Subcutaneous abdominal adipose tissue (tissue), 5 donors: ENCODE data around the gene LMBRD1.
"Not testable (repeated sequence)": the region's sequence is repeated elsewhere in the genome, so short reads cannot be mapped to it uniquely, and the experiment has no call there.

Experiments used
- H3K27ac ChIP-seq: one replicate; pipeline ENCODE4 v1.7.0; 2013; ENCODE audit warnings: low read depth, mild to moderate bottlenecking, inconsistent platforms, low read length, moderate library complexity
- H3K27me3 ChIP-seq, 5 donors: one replicate each; pipeline ENCODE4 v1.7.0; 2013; ENCODE audit warnings: low read length in 5 of 5, inconsistent platforms in 1 of 5; ENCODE audit not compliant: control insufficient read depth in 5 of 5, insufficient read depth in 4 of 5
- H3K36me3 ChIP-seq, 5 donors: one replicate each; pipeline ENCODE4 v1.7.0; 2013; ENCODE audit warnings: low read length in 5 of 5; ENCODE audit not compliant: control insufficient read depth in 5 of 5, insufficient read depth in 5 of 5
- H3K4me1 ChIP-seq, 5 donors: one replicate each; pipeline ENCODE4 v1.7.0; 2013; ENCODE audit warnings: low read length in 5 of 5, mild to moderate bottlenecking in 3 of 5, moderate library complexity in 1 of 5; ENCODE audit not compliant: control insufficient read depth in 5 of 5, insufficient read depth in 5 of 5
- H3K4me3 ChIP-seq, 5 donors: one replicate each; pipeline ENCODE4 v1.7.0; 2013; ENCODE audit warnings: low read length in 5 of 5, low read depth in 1 of 5
- H3K9ac ChIP-seq, 5 donors: one replicate each; pipeline ENCODE4 v1.7.0; 2013; ENCODE audit warnings: low read length in 5 of 5, mild to moderate bottlenecking in 4 of 5, moderate library complexity in 3 of 5
- H3K9me3 ChIP-seq, 5 donors: one replicate each; pipeline ENCODE4 v1.7.0; 2013; ENCODE audit warnings: low read length in 5 of 5; ENCODE audit not compliant: control insufficient read depth in 5 of 5
- donor health status: healthy.
- donor health status: healthy.
- donor health status: healthy.
- donor health status: healthy.
- donor health status: healthy.

The LMBRD1 gene

GRCh38 chr6:69706724-69707123, 90.1 kb downstream of the LMBRD1 start:
- Histone ChIP-seq H3K4me1 (no peaks in the 10 kb centered on the region), H3K27me3 (no peaks in the 10 kb centered on the region), H3K36me3 (peaks cover 7 to 31% (median 11%) of the 10 kb centered on the region in 5 donors), H3K9ac (no peak overlapping the region), H3K27ac (no peak overlapping the region), H3K9me3 (no peaks in the 10 kb centered on the region), H3K4me3 (no peak overlapping the region)

GRCh38 chr6:69705954-69706353, 90.9 kb downstream of the LMBRD1 start:
- Histone ChIP-seq H3K36me3 (peaks cover 7 to 37% (median 11%) of the 10 kb centered on the region in 5 donors), H3K27me3 (no peaks in the 10 kb centered on the region), H3K4me3 (no peak overlapping the region), H3K27ac (no peak overlapping the region), H3K9ac (no peak overlapping the region), H3K9me3 (no peaks in the 10 kb centered on the region), H3K4me1 (no peaks in the 10 kb centered on the region)

GRCh38 chr6:69704916-69705315, 91.9 kb downstream of the LMBRD1 start:
- Histone ChIP-seq H3K9me3 (no peaks in the 10 kb centered on the region), H3K4me1 (no peaks in the 10 kb centered on the region), H3K36me3 (peaks cover 7 to 44% (median 11%) of the 10 kb centered on the region in 5 donors), H3K4me3 (no peak overlapping the region), H3K27ac (no peak overlapping the region), H3K9ac (no peak overlapping the region), H3K27me3 (no peaks in the 10 kb centered on the region)

- Histone ChIP-seq H3K27me3 (no peaks in the 10 kb centered on the region), H3K27ac (no peak overlapping the region), H3K4me3 (no peak overlapping the region), H3K9ac (no peak overlapping the region), H3K9me3 (no peaks in the 10 kb centered on the region), H3K4me1 (no peaks in the 10 kb centered on the region), H3K36me3 (peaks cover 8 to 54% (median 12%) of the 10 kb centered on the region in 5 donors)
Measured at GRCh38 chr6:69699655-69700054, 97.2 kb downstream of the LMBRD1 start.

- no peak overlapping the region for H3K4me3 ChIP-seq
- H3K4me1 ChIP-seq = no peaks in the 10 kb centered on the region
- H3K9me3 ChIP-seq = no peaks in the 10 kb centered on the region
- H3K27me3 ChIP-seq = no peaks in the 10 kb centered on the region
- no peak overlapping the region for H3K27ac ChIP-seq
- H3K36me3 ChIP-seq = peaks cover 8 to 44% (median 12%) of the 10 kb centered on the region in 5 donors
- no peak overlapping the region for H3K9ac ChIP-seq
Measured at GRCh38 chr6:69696273-69696672, 100.5 kb downstream of the LMBRD1 start.

- H3K4me3 ChIP-seq = no peak overlapping the region
- no peaks in the 10 kb centered on the region for H3K27me3 ChIP-seq
- H3K36me3 ChIP-seq = peaks cover 8 to 28% (median 9%) of the 10 kb centered on the region in 5 donors
- no peak overlapping the region for H3K27ac ChIP-seq
- no peak overlapping the region for H3K9ac ChIP-seq
- H3K9me3 ChIP-seq = no peaks in the 10 kb centered on the region
- no peaks in the 10 kb centered on the region for H3K4me1 ChIP-seq
Measured at GRCh38 chr6:69693762-69694161, 103.0 kb downstream of the LMBRD1 start.

GRCh38 chr6:69690986-69691385, 105.8 kb downstream of the LMBRD1 start:
- no peaks in the 10 kb centered on the region for H3K9me3 ChIP-seq
- no peaks in the 10 kb centered on the region for H3K4me1 ChIP-seq
- H3K4me3 ChIP-seq = no peak overlapping the region
- H3K27ac ChIP-seq = no peak overlapping the region
- no peaks in the 10 kb centered on the region for H3K27me3 ChIP-seq
- no peak overlapping the region for H3K9ac ChIP-seq
- H3K36me3 ChIP-seq = peaks cover 0 to 22% (median 0%) of the 10 kb centered on the region in 5 donors

GRCh38 chr6:69680302-69680701, 116.5 kb downstream of the LMBRD1 start:
- Histone ChIP-seq H3K4me1 (no peaks in the 10 kb centered on the region), H3K27ac (no peak overlapping the region), H3K27me3 (no peaks in the 10 kb centered on the region), H3K9me3 (no peaks in the 10 kb centered on the region), H3K9ac (no peak overlapping the region), H3K36me3 (peaks cover 3 to 33% (median 11%) of the 10 kb centered on the region in 5 donors), H3K4me3 (no peak overlapping the region)

GRCh38 chr6:69673298-69673697, 123.5 kb downstream of the LMBRD1 start:
- H3K9ac ChIP-seq = no peak overlapping the region
- H3K36me3 ChIP-seq = peaks cover 29 to 57% (median 43%) of the 10 kb centered on the region in 5 donors
- no peaks in the 10 kb centered on the region for H3K4me1 ChIP-seq
- H3K27me3 ChIP-seq = no peaks in the 10 kb centered on the region
- no peak overlapping the region for H3K4me3 ChIP-seq
- no peak overlapping the region for H3K27ac ChIP-seq
- no peaks in the 10 kb centered on the region for H3K9me3 ChIP-seq

- no peak overlapping the region for H3K9ac ChIP-seq
- peaks cover 0 to 3% (median 0%) of the 10 kb centered on the region in 5 donors for H3K4me1 ChIP-seq
- H3K9me3 ChIP-seq = no peaks in the 10 kb centered on the region
- no peaks in the 10 kb centered on the region for H3K27me3 ChIP-seq
- H3K27ac ChIP-seq = no peak overlapping the region
- peaks cover 20 to 32% (median 24%) of the 10 kb centered on the region in 5 donors for H3K36me3 ChIP-seq
- H3K4me3 ChIP-seq = no peak overlapping the region
Measured at GRCh38 chr6:69668916-69669315, 127.9 kb downstream of the LMBRD1 start.

- H3K36me3 ChIP-seq = peaks cover 3 to 13% (median 7%) of the 10 kb centered on the region in 5 donors
Measured at GRCh38 chr6:69666779-69667178, 130.0 kb downstream of the LMBRD1 start.

More at GRCh38 chr6:69666779-69667178, 130.0 kb downstream of the LMBRD1 start:
- not testable (repeated sequence) for H3K9me3 ChIP-seq, H3K4me1 ChIP-seq, H3K27ac ChIP-seq, H3K9ac ChIP-seq, H3K4me3 ChIP-seq, H3K27me3 ChIP-seq
